HG03139 (cell line): ENCODE measurements around the gene LRRC27.
"Not testable (repeated sequence)": the region's sequence is repeated elsewhere in the genome, so short reads cannot be mapped to it uniquely, and the experiment has no call there.

ENCODE experiments used
- ATAC-seq: cut with Tn5 transposase; IDR thresholded peaks from one replicate; pipeline ENCODE4 v1.9.1; 2021; ENCODE audit not compliant: unreplicated experiment

Gene LRRC27

GRCh38 chr10:132313865-132314264 is 18.1 kb upstream of the LRRC27 start:
- ATAC-seq: no peak

- no peak for ATAC-seq
Measured at GRCh38 chr10:132314336-132314735, 17.7 kb upstream of the LRRC27 start.

GRCh38 chr10:132314881-132315280 is 17.1 kb upstream of the LRRC27 start:
- ATAC-seq: not testable (repeated sequence)

GRCh38 chr10:132316133-132316532 is 15.9 kb upstream of the LRRC27 start:
- ATAC-seq: no peak

- not testable (repeated sequence) for ATAC-seq
Measured at GRCh38 chr10:132317477-132317876, 14.5 kb upstream of the LRRC27 start.

GRCh38 chr10:132319853-132320653 is 11.9 kb upstream of the LRRC27 start:
- peak; percentile 99 for ATAC-seq

GRCh38 chr10:132320654-132321469 is 11.1 kb upstream of the LRRC27 start:
- ATAC-seq: no peak

GRCh38 chr10:132321726-132322125 is 10.3 kb upstream of the LRRC27 start:
- ATAC-seq: no peak

- no peak for ATAC-seq
Measured at GRCh38 chr10:132322586-132323048, 9.4 kb upstream of the LRRC27 start.

- ATAC-seq: no peak
Measured at GRCh38 chr10:132324186-132324585, 7.8 kb upstream of the LRRC27 start.

- ATAC-seq: no peak
Measured at GRCh38 chr10:132326344-132326889, 5.6 kb upstream of the LRRC27 start.

GRCh38 chr10:132326925-132327324 is 5.1 kb upstream of the LRRC27 start:
- ATAC-seq: no peak

GRCh38 chr10:132328106-132328505 is 3.9 kb upstream of the LRRC27 start:
- no peak for ATAC-seq

GRCh38 chr10:132328738-132329137 is 3.3 kb upstream of the LRRC27 start:
- ATAC-seq: no peak

GRCh38 chr10:132329565-132330485 is 2.2 kb upstream of the LRRC27 start:
- no peak for ATAC-seq

GRCh38 chr10:132330486-132330833 is 1.5 kb upstream of the LRRC27 start:
- no peak for ATAC-seq

- peak; percentile 25 for ATAC-seq
Measured at GRCh38 chr10:132332433-132332754, 401 bp downstream of the LRRC27 start.

GRCh38 chr10:132333386-132333785 is 1.4 kb downstream of the LRRC27 start:
- no peak for ATAC-seq

GRCh38 chr10:132334631-132335188 is 2.7 kb downstream of the LRRC27 start:
- ATAC-seq: no peak

GRCh38 chr10:132335189-132336063 is 3.4 kb downstream of the LRRC27 start:
- ATAC-seq: peak; percentile 55
